Common myeloid progenitor, CD34-positive (primary cell): Measurements from ENCODE around the gene ACTL7A.
"Not testable (repeated sequence)": the region's sequence is repeated elsewhere in the genome, so short reads cannot be mapped to it uniquely, and the experiment has no call there.

ENCODE experiments used
- CTCF ChIA-PET: fragments of 350-600 bp; sonication (Branson Sonifier 250); formaldehyde crosslinking; loops from one replicate; lab custom pipeline; 2021; ENCODE audit warnings: antibody characterized with exemption; lab: Charles Lee
- POLR2A ChIA-PET: fragments of 350-600 bp; sonication (Branson Sonifier 250); formaldehyde crosslinking; loops from one replicate; lab custom pipeline; 2021; ENCODE audit warnings: antibody characterized with exemption; lab: Charles Lee
- DNase-seq, 3 donors: peaks; one replicate each; pipeline versions ENCODE4 v3.0.0 to v3.0.0-alpha.2; 2013
- H3K27ac ChIP-seq, 2 experiments: 1 replicate in 1 of 2; 2 replicates in 1 of 2; pipeline ENCODE4 v1.7.0; 2013; ENCODE audit warnings: inconsistent platforms in 2 of 2, low read length in 2 of 2, mild to moderate bottlenecking in 2 of 2, low read depth in 1 of 2, moderate library complexity in 1 of 2; ENCODE audit not compliant: severe bottlenecking in 2 of 2, insufficient read depth in 1 of 2, poor library complexity in 1 of 2
- H3K27me3 ChIP-seq, 5 experiments: replicated peaks in 2 of 5; 1 replicate in 3 of 5; 2 replicates in 2 of 5; pipeline versions ENCODE4 v1.6.1 to v1.7.0; 2013; ENCODE audit warnings: low read length in 4 of 5, mild to moderate bottlenecking in 2 of 5, moderate library complexity in 2 of 5, inconsistent platforms in 1 of 5; ENCODE audit not compliant: insufficient read depth in 5 of 5, control insufficient read depth in 4 of 5
- H3K36me3 ChIP-seq, 4 experiments: 1 replicate in 2 of 4; 2 replicates in 2 of 4; pipeline versions ENCODE4 v1.6.1 to v1.7.0; 2013; ENCODE audit warnings: low read length in 3 of 4, control low read depth in 1 of 4, mild to moderate bottlenecking in 1 of 4; ENCODE audit not compliant: control insufficient read depth in 4 of 4, insufficient read depth in 4 of 4
- H3K4me1 ChIP-seq, 4 experiments: 1 replicate in 3 of 4; 2 replicates in 1 of 4; pipeline versions ENCODE4 v1.6.1 to v1.7.1; 2013; ENCODE audit warnings: low read length in 3 of 4, mild to moderate bottlenecking in 3 of 4, control low read depth in 1 of 4, inconsistent platforms in 1 of 4, moderate library complexity in 1 of 4; ENCODE audit not compliant: control insufficient read depth in 4 of 4, insufficient read depth in 4 of 4; ENCODE audit errors: control extremely low read depth in 1 of 4
- H3K4me3 ChIP-seq, 7 experiments: 1 replicate in 4 of 7; 2 replicates in 3 of 7; pipeline versions ENCODE4 v1.5.1 to v1.7.0; 2013; ENCODE audit warnings: mild to moderate bottlenecking in 7 of 7, low read length in 6 of 7, moderate library complexity in 6 of 7, inconsistent platforms in 2 of 7, low read depth in 2 of 7, control low read depth in 1 of 7; ENCODE audit not compliant: insufficient read depth in 4 of 7, control insufficient read depth in 1 of 7; ENCODE audit errors: extremely low read depth in 1 of 7
- H3K9me3 ChIP-seq, 5 experiments: 1 replicate in 4 of 5; 2 replicates in 1 of 5; pipeline versions ENCODE4 v1.6.1 to v1.7.1; 2013; ENCODE audit warnings: low read length in 4 of 5, mild to moderate bottlenecking in 2 of 5, inconsistent platforms in 1 of 5, low read depth in 1 of 5, moderate library complexity in 1 of 5; ENCODE audit not compliant: control insufficient read depth in 4 of 5, insufficient read depth in 2 of 5; ENCODE audit errors: control extremely low read depth in 1 of 5
- WGBS: methylation state at CpG from one replicate; pipeline ENCODE4 v1.1.5; 2013; ENCODE audit not compliant: insufficient coverage; 5-methylcytosine and 5-hydroxymethylcytosine counted together

Gene ACTL7A

GRCh38 chr9:108897324-108898096, 35.4 kb downstream of the ACTL7A start:
- no peaks in the 10 kb centered on the region for H3K27me3 ChIP-seq
- H3K27ac ChIP-seq: no peak overlapping the region
- H3K4me1 ChIP-seq: no peaks in the 10 kb centered on the region
- DNase-seq: no peak
- POLR2A ChIA-PET: no interaction called here
- H3K36me3 ChIP-seq: peaks cover 25 to 93% (median 54%) of the 10 kb centered on the region in 4 experiments
- CTCF ChIA-PET: no interaction called here
- no peaks in the 10 kb centered on the region for H3K9me3 ChIP-seq
- no CpG with 5 or more reads among the region's 2 CpGs for WGBS
- H3K4me3 ChIP-seq: no peak overlapping the region

- H3K9me3 ChIP-seq, H3K4me3 ChIP-seq, H3K27ac ChIP-seq, H3K27me3 ChIP-seq, POLR2A ChIA-PET, H3K4me1 ChIP-seq, DNase-seq: not testable (repeated sequence)
- CTCF ChIA-PET: interaction anchor here (0.6 to 1.4 kb wide), 3 partner anchors 10 to 1713 kb away, joined by 3 read pairs; no protein-coding TSS in a partner anchor
- 98% methylated on average over 7 of the region's 8 CpGs for WGBS
- H3K36me3 ChIP-seq: peaks cover 20 to 91% (median 56%) of the 10 kb centered on the region in 4 experiments
Observed at GRCh38 chr9:108899023-108899695, 37.1 kb downstream of the ACTL7A start.

DNA sequence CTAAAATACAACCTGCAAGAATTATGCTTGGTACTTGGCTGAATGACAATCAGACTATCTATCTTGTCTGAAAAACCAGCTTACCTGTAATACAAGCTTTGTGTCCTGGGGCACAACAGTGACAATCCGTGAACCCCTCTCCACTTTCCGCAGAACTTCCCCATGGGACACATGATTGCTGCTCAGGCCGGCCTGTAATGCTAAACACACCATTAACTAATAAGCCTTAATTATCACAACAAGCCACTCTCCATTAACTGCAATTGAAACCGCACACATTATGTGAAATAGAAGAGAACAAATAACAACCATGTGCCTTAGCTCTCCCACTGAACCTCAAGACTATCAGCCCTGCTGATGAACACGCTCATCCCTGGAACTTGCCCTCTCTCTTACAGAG, 38.1 kb downstream of the ACTL7A start:
- Histone ChIP-seq H3K4me1 (no peaks in the 10 kb centered on the region), H3K9me3 (no peaks in the 10 kb centered on the region), H3K36me3 (peaks cover 15 to 83% (median 56%) of the 10 kb centered on the region in 4 experiments), H3K27ac (no peak overlapping the region), H3K27me3 (no peaks in the 10 kb centered on the region), H3K4me3 (no peak overlapping the region)
- CTCF ChIA-PET: interaction anchor here (1.4 kb wide), 1 partner anchor 52 kb away, joined by 3 read pairs; no protein-coding TSS in a partner anchor
- 97% methylated on average over 5 of the region's 5 CpGs for WGBS
- DNase-seq: no peak
- POLR2A ChIA-PET: no interaction called here

- H3K27ac ChIP-seq: no peak overlapping the region
- peaks cover 20 to 82% (median 60%) of the 10 kb centered on the region in 4 experiments for H3K36me3 ChIP-seq
Observed at GRCh38 chr9:108903420-108904103, 41.5 kb downstream of the ACTL7A start.

DNA sequence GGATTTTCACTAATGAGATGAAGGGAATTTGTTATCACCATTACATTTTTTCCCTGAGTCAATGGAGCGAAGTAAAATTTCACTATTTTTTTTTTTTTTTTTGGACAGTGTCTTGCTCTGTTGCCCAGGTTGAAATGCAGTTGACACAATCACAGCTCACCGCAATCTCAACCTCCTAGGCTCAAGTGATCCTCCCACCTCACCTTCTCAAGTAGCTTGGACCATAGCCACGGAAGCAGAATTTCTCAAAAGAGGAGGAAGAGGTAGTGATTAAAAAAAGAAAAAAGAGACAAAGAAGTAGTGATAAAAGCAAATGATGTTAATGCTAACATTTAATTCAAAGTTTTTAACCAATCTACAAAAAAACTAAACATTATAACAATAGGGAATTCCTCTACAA, 42.1 kb downstream of the ACTL7A start:
- Histone ChIP-seq H3K4me1 (no peaks in the 10 kb centered on the region), H3K9me3 (no peaks in the 10 kb centered on the region), H3K4me3 (no peak overlapping the region), H3K36me3 (peaks cover 20 to 87% (median 63%) of the 10 kb centered on the region in 4 experiments), H3K27me3 (no peaks in the 10 kb centered on the region), H3K27ac (no peak overlapping the region)
- POLR2A ChIA-PET: no interaction called here
- WGBS: 100% methylated on average over 1 of the region's 3 CpGs
- DNase-seq: no peak
- CTCF ChIA-PET: no interaction called here

More at GRCh38 chr9:108903420-108904103, 41.5 kb downstream of the ACTL7A start:
- CTCF ChIA-PET: no interaction called here
- no peaks in the 10 kb centered on the region for H3K9me3 ChIP-seq
- H3K4me1 ChIP-seq: no peaks in the 10 kb centered on the region
- no peak for DNase-seq
- no peaks in the 10 kb centered on the region for H3K27me3 ChIP-seq
- no peak overlapping the region for H3K4me3 ChIP-seq
- POLR2A ChIA-PET: no interaction called here
- WGBS: 100% methylated on average over 2 of the region's 2 CpGs

- H3K36me3 ChIP-seq: peaks cover 20 to 86% (median 62%) of the 10 kb centered on the region in 4 experiments
- CTCF ChIA-PET: no interaction called here
- WGBS: no CpG with 5 or more reads among the region's 2 CpGs
Observed at GRCh38 chr9:108905494-108905893, 43.4 kb downstream of the ACTL7A start.

More at GRCh38 chr9:108905494-108905893, 43.4 kb downstream of the ACTL7A start:
- no peaks in the 10 kb centered on the region for H3K27me3 ChIP-seq
- H3K27ac ChIP-seq: no peak overlapping the region
- POLR2A ChIA-PET: no interaction called here
- H3K4me1 ChIP-seq: no peaks in the 10 kb centered on the region
- no peak for DNase-seq
- no peak overlapping the region for H3K4me3 ChIP-seq
- H3K9me3 ChIP-seq: no peaks in the 10 kb centered on the region
